ENCODE measurements around the gene RPS27. TPM values are rescaled to one million over a fixed set of nuclear protein-coding genes. Genes with fewer than 3 reads are reported as not detected.
A peak's percentile ranks its signal among the peaks of the same experiment; 100 is the strongest.

RPS27 gene
- total RNA-seq, 1 experiment from 2014 or later: 1,783 TPM

DNA sequence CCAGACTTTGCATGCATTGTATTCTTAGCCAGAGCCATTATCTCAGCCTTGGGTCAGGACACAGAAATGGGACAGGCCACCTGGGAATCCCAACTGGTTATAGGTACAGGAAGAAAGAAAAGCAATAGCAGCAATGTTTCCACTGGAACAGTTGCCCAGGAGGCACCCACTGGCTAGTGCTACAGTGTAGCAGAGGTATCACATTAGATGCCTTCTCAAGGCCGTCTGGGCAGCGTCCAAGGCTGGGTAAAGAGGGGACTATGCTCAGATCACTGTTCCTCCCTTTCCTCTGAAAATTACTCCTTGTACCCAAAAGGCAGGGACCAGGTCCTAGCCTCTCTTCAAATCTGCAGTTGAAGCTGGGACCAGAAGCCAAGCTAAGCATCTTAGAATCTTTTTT is 20.2 kb upstream of the RPS27 start:
- H3K36me3 Mint-ChIP-seq (ENCODE audit: insufficient read depth, unreplicated experiment): peaks cover 52% of the 10 kb centered on the region
- intact Hi-C loops (cut with micrococcal nuclease; ENCODE audit: unreplicated experiment): no loop called here
- H3K4me1 Mint-ChIP-seq (ENCODE audit: low read depth, unreplicated experiment): peaks cover 20% of the 10 kb centered on the region
- H3K27me3 Mint-ChIP-seq (ENCODE audit: unreplicated experiment): no peaks in the 10 kb centered on the region
- TF ChIP-seq, protein P1, sequence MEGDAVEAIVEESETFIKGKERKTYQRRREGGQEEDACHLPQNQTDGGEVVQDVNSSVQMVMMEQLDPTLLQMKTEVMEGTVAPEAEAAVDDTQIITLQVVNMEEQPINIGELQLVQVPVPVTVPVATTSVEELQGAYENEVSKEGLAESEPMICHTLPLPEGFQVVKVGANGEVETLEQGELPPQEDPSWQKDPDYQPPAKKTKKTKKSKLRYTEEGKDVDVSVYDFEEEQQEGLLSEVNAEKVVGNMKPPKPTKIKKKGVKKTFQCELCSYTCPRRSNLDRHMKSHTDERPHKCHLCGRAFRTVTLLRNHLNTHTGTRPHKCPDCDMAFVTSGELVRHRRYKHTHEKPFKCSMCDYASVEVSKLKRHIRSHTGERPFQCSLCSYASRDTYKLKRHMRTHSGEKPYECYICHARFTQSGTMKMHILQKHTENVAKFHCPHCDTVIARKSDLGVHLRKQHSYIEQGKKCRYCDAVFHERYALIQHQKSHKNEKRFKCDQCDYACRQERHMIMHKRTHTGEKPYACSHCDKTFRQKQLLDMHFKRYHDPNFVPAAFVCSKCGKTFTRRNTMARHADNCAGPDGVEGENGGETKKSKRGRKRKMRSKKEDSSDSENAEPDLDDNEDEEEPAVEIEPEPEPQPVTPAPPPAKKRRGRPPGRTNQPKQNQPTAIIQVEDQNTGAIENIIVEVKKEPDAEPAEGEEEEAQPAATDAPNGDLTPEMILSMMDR (IDR thresholded peaks at IDR 0.05; ENCODE audit: unreplicated experiment): no peak
- DNase-seq: no peak
- CTCF ChIA-PET: no interaction called here
- no peak overlapping the region for H3K4me3 Mint-ChIP-seq (ENCODE audit: low read depth, unreplicated experiment)
- no TSS peak for BruUV-seq (replicated peaks)
- no peak overlapping the region for H3K27ac Mint-ChIP-seq (ENCODE audit: unreplicated experiment)
- H3K9me3 Mint-ChIP-seq (ENCODE audit: low read depth, unreplicated experiment): no peaks in the 10 kb centered on the region

DNA sequence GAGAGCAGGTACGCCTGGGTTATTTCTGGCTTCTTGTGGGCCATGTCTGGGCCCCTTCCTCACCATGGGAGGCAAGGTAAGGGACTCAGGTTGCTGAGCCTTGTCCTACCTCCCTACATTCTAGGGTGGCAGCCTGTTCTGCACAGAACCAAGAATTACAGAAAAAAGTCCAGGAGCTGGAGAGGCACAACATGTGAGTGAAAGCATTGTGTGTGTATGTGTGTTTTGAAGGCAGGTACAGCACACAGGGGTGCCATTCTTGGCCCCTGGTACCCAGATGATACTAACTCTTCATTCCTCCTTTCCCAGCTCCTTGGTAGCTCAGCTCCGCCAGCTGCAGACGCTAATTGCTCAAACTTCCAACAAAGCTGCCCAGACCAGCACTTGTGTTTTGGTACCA is 17.5 kb upstream of the RPS27 start:
- H3K4me3 Mint-ChIP-seq (ENCODE audit: low read depth, unreplicated experiment): no peak overlapping the region
- H3K27me3 Mint-ChIP-seq (ENCODE audit: unreplicated experiment): no peaks in the 10 kb centered on the region
- no TSS peak for BruUV-seq (replicated peaks)
- TF ChIP-seq, protein P1 (IDR thresholded peaks at IDR 0.05; ENCODE audit: unreplicated experiment): no peak
- H3K27ac Mint-ChIP-seq (ENCODE audit: unreplicated experiment): peak overlapping the region; percentile 21
- no peak for DNase-seq
- intact Hi-C loops (cut with micrococcal nuclease; ENCODE audit: unreplicated experiment): no loop called here
- H3K9me3 Mint-ChIP-seq (ENCODE audit: low read depth, unreplicated experiment): no peaks in the 10 kb centered on the region
- CTCF ChIA-PET: no interaction called here
- peaks cover 24% of the 10 kb centered on the region for H3K4me1 Mint-ChIP-seq (ENCODE audit: low read depth, unreplicated experiment)
- H3K36me3 Mint-ChIP-seq (ENCODE audit: insufficient read depth, unreplicated experiment): peaks cover 54% of the 10 kb centered on the region

DNA sequence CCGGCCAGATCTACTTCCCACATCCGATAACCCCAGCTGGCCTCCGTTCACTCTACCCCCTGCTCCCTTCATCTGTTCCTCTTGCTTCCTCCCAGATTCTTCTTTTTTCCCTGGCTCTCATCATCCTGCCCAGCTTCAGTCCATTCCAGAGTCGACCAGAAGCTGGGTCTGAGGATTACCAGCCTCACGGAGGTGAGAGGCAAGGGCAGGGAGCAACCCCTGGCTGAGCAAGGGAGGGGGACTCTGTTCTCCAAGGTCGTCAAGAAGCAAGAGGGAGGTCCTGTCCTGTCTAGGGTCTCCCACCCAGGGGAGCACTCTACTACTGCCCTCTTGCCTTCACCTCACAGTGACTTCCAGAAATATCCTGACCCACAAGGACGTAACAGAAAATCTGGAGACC is 17.0 kb upstream of the RPS27 start:
- H3K36me3 Mint-ChIP-seq (ENCODE audit: insufficient read depth, unreplicated experiment): peaks cover 56% of the 10 kb centered on the region
- H3K27me3 Mint-ChIP-seq (ENCODE audit: unreplicated experiment): no peaks in the 10 kb centered on the region
- no TSS peak for BruUV-seq (replicated peaks)
- CTCF ChIA-PET: interaction anchor here (2.0 kb wide), 1 partner anchor 10 kb away, joined by 7 read pairs; the partner anchor contains the start of gene SLC39A1
- no peak overlapping the region for H3K4me3 Mint-ChIP-seq (ENCODE audit: low read depth, unreplicated experiment)
- no peak overlapping the region for H3K27ac Mint-ChIP-seq (ENCODE audit: unreplicated experiment)
- intact Hi-C loops (cut with micrococcal nuclease; ENCODE audit: unreplicated experiment): no loop called here
- TF ChIP-seq, protein P1 (IDR thresholded peaks at IDR 0.05; ENCODE audit: unreplicated experiment): no peak
- no peaks in the 10 kb centered on the region for H3K9me3 Mint-ChIP-seq (ENCODE audit: low read depth, unreplicated experiment)
- DNase-seq: no peak
- peaks cover 24% of the 10 kb centered on the region for H3K4me1 Mint-ChIP-seq (ENCODE audit: low read depth, unreplicated experiment)

GRCh38 chr1:153976819-153977249 is 13.7 kb upstream of the RPS27 start:
- Mint-ChIP-seq H3K4me1 (ENCODE audit: low read depth, unreplicated experiment) (peaks cover 29% of the 10 kb centered on the region), H3K27me3 (ENCODE audit: unreplicated experiment) (no peaks in the 10 kb centered on the region), H3K4me3 (ENCODE audit: low read depth, unreplicated experiment) (peak overlapping the region; percentile 94), H3K9me3 (ENCODE audit: low read depth, unreplicated experiment) (no peaks in the 10 kb centered on the region), H3K36me3 (ENCODE audit: insufficient read depth, unreplicated experiment) (peaks cover 59% of the 10 kb centered on the region), H3K27ac (ENCODE audit: unreplicated experiment) (peak overlapping the region; percentile 83)
- BruUV-seq (replicated peaks): TSS peak; percentile 35
- intact Hi-C loops (cut with micrococcal nuclease; ENCODE audit: unreplicated experiment): no loop called here
- TF ChIP-seq, protein P1 (IDR thresholded peaks at IDR 0.05; ENCODE audit: unreplicated experiment): no peak
- no peak for DNase-seq
- CTCF ChIA-PET: interaction anchor here (0.5 to 2.8 kb wide), 3 partner anchors 10 to 140 kb away, joined by 3 to 27 read pairs (median 3); partner anchors contain the start of genes CREB3L4 and CRTC2

Measured in Calu3 (cell line).